ENCODE measurements around the gene WRNIP1.

WRNIP1 gene

DNA sequence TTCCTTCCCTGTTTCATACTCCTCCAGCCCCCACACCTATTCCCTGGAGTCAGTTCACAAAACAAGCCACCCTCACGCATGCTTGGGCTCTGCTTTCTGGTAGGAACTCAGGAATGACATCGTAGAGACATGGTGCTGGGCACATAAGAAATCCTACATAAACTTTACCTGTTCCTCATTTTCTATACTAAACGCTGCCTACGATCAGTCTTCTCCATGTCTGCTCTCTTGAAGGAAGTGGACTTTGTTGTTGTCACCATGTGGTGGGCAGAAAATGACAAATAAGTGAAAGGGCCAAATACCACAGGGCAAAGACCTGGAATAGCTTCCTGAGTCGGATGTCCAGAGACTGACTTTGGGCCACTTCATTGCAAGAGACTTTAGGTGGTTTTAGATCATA lies 24.6 kb upstream of the WRNIP1 start:
- no peak for DNase-seq (ENCODE audit: low read depth in 2 of 2)

DNA sequence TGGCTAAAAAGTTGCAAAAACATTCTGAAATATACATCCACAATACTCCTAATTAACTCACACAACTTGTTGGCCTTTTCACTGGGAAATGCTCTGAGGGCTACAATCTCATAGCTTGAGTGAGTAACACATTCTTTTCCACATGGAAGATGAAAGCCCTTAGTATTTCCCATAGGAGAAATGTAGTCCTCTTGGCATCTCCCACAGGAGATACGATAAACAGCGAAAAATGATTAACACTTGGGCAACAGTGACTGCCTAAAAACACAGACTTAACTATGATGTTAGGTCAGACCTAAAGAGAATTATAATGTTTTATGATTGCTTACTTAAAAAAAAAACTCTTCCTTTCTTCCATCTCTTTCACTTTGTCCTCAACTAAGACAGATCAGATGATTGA lies 23.4 kb upstream of the WRNIP1 start:
- DNase-seq (ENCODE audit: low read depth in 2 of 2) = no peak

DNA sequence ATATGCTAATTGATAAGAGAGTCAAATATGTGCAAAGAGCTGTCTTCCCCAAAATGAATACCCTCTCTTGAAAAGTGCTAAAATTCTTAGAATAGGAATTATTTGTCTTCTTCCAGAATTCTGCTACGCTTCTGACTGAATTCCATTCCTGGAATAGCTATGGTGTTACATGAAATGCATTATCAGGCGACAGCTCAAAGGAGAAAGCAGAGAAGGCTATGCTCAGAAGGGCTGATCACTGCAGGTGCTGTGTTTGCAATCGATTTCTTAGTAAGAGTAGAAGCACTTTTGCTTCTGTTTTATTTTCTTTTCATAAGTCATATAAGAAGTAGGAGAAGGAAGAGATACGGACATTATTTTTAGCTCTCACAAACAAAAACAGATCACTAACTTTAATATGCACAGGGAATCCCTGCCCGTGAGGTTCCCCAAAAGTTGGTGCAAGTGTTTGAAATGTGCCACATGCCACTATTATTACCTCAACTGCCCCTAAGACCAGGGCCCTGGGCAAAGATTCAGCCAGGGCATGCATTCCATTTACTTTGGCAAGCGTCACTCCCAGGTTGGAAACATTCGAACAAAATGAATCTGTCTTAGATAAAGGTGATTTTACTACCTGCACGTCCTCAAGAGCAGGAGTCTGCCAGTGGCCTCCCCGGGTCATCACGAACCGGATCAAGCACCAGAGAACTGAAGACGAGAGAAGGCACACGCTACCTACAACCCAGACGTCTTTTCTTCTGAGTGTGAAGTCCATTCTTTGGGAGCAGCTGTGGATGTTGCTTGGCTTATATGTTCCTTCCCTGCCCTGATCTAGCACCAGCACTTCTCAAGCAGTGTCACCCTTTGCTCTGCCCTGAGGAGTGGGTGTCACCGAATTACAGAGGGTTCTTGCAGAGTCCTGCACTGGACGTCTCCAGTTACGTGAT lies 21.6 kb upstream of the WRNIP1 start:
- DNase-seq (ENCODE audit: low read depth in 2 of 2) = no peak

DNA sequence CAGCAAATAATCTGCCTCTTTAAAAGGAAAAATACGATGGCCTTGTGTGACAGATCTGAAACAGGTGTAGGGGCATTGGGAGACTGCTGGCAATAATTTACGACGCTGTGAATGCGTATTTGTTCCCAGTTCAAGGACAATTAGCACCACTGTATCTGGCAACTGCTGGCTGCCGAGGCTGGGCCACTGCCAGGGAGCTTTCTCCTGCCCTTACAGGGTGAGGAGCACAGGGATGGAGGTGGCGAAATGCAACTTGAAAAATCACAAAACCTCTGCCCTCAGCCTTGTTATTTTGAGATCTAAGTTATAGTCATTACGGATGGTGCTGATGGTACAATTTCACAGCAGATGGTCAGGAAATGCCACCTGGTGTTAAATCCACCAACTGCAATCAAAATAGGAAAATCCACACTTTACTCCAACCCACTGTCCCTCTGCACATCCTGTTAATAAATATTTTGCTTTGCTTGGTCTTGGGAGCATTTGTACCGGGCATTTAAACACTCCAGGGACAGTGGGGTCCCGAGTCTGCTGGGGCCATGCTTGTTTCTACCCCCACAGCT lies 20.9 kb upstream of the WRNIP1 start:
- DNase-seq (ENCODE audit: low read depth in 2 of 2) = no peak

DNA sequence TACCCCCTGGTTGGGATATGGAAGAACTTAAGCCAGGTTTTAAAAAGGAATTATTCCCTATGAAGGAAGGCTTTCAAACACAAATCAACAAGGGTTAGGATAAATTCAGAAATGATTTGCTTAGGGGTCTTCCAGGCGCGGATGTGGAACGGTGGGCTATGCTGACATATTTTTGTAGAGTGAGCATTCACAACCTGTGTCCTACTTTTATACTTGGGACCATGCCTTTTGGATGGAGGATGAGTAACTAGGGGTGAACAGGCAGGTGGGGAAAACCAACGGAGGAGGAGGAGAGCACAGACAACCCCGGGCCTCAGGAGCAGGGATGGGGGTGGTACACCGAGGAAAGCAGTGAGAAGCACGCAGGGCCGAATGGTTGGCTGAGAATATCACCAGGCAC lies 20.4 kb upstream of the WRNIP1 start:
- no peak for DNase-seq (ENCODE audit: low read depth in 2 of 2)

DNA sequence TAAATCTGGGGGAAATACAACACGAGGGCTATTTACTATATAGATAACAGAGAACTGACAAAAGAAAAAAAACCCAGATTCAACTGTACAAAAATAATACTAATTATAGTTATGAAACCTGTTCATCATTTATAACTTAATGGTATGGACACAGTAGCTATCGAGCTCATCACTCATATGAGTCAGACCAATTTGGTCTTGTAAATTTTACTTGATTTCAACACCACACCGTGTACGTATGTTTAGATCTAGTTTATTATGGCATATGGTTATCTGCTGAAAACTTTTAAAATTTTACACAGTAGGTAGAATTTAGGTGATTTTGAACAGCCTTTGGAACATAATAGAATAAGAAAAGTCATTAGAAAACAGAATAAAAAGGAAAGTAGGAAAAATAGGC lies 19.9 kb upstream of the WRNIP1 start:
- DNase-seq (ENCODE audit: low read depth in 2 of 2) = no peak

DNA sequence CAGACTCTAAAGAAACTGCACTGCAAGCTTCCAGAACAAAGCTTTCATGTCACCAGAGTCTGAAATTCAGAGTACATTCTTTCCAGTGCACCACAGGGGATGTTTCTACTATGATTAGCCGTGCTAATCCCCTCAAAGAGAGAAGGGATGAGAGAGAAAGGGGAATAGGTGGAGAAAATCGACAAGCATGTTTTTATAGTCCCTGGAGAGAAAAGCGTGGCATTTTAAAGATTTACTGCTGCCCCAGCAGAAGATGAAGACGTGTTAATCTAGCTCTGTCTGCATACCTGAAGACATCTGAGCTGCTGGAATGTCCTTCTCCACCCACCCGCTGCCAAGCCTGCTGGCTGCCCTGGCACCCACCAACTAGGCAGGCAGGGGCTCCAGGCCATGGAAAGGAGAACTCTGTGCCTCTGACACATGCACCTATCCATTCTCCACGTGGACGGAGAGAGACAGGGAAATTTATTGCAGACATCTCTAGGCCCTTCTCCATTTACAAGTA lies 18.6 kb upstream of the WRNIP1 start:
- no peak for DNase-seq (ENCODE audit: low read depth in 2 of 2)

DNA sequence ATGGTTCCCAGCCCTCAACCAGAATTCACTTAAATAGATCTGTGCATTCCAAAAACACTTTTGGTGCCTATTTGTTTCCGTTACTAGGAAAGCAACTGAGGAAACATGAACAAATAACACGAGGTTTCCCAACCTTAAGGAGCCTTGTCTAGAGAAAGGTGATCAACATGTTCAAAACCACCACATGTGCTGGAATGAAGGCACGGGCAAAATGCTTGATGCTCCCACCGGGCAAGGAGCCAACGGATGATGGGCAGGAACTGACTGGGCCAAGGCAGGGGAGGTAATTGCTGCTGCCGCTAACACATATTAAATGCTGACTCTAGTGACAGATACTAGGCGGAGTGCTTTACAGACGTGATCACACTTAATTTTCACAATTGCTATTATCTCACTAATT lies 17.0 kb upstream of the WRNIP1 start:
- no peak for DNase-seq (ENCODE audit: low read depth in 2 of 2)

DNA sequence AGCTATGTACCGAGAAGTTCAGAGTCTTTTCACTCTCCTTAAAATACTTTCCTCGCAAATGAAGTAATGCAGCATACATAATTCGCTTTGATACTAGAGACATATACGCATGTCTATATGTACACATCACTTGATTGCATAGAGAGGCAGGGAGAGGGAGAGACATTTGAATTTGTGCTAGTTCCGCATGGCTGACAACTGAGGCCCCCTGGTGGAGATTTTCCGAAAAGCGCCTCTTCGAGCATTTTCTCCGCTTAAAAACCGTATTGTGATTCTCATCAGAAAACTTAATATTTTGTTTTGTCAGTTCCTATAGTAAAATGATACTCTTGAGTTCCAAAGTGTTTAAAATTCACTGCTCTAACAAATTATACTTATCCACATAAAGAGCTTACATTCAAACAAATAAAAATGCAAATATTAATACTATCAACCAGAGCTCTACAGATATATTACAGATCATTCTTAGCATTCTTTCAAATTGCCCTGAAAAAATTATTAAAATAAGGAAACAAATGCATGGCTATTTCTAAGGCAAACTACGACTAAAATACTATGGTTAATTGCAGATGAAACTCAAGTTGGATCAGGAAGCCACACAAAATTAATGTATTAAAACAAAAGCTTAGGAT lies 15.1 kb upstream of the WRNIP1 start:
- no peak for DNase-seq (ENCODE audit: low read depth in 2 of 2)

DNA sequence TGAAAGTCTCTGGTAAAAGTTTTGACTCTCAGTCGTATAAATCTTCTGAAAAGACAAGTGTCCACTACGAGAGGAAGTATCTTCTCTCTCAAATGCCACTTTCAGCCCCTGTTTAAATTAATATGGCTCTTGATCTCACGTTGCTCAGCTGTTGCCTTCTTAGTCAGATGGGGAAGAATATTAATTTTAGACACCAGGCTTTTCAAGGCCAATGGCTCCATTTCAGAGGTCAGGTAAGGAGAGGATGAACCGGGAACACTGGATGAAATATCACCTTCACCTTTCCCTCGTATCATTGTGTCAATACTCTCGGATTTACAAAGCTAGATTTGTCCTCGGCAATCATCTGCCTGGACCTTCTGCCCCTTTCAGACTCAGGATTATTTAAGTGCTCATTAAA lies 14.4 kb upstream of the WRNIP1 start, which contains the start of gene MYLK4:
Gene MYLK4, minus strand, starts transcription at position 91 of the 400 bp plus-strand sequence. CDS start 1,628 bp downstream, outside the sequence.
- DNase-seq (ENCODE audit: low read depth in 2 of 2) = no peak

DNA sequence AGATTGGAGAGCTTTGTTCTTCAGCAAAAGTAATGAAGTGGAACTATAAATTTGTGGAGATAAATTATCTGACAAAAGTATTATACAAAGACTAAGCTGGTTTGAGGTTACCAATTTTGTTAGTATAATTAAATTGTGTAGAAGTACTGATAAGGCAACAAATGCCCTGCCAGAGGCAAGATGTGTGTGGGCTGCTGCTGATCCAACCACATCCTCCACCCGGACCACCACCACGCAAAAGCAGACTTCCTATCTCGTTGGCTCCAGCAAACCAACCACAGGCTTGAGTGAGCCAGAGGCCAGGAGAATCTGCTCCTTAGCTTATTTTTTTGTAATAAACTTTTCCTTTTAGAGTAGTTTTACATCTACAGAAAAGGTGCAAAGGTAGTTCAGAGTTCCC lies 13.3 kb upstream of the WRNIP1 start:
- no peak for DNase-seq (ENCODE audit: low read depth in 2 of 2)

DNA sequence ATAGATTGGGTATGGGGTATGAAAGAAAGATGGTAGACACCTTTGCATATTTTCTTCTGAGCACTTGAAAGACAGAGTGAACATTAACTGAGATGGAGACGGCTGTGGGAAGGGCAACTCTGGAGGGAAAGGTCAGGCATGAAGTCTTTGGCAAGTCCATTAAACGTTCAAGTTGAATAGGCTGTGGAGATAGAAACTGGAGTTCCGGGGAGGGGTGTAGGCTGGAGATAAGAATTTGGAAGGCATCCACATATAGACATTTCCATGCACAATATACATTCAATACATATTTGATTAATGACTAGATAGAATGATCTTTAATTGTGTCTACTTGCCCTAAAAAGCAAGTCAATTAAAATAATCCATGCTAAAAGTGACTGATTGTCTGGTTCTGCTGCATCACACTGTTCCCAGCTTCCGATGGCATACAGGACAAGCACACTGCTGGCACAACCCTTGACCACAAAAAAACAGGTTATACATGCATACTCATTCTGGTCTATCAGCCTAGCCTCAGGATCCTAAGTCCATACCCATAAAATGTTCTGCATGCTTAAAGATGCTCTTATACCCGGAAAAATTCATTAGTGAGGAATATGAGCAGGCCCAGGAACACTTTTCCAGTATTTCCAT lies 12.6 kb upstream of the WRNIP1 start:
- DNase-seq (ENCODE audit: low read depth in 2 of 2) = no peak

DNA sequence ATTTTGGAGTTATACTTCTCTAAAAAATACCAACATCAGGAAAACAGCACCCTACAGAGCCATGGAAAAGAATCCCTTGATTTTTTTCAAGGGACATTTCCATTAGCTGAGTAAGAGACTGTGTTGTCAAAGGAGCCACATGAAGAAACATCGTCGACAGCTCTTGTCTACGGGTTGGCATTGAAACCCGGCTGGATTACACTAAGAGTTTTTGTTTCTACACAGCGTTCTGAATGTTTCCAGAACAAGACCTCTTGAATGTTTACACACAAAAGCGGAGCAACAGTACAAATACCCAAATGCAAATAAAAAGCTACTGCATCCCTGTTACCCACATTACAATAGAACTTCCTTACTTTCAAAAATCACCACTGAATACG lies 12.1 kb upstream of the WRNIP1 start:
- DNase-seq (ENCODE audit: low read depth in 2 of 2) = no peak

DNA sequence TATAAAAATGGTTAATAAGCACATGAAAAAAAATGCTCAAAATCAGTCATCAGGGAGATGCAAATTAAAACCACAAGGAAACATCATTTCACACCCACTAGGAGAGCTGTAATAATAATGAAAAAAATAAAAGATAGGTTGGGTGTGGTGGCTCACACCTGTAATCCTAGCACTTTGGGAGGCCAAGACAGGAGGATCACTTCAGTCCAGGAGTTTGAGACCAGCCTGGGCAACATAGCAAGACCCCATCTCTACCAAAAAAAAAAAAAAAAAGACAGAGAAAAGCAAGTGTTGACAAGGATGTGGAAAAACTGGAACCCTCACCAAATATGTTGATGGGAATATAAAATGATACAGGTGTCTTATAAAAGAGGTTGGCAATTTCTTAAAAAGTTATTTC lies 11.4 kb upstream of the WRNIP1 start:
- no peak for DNase-seq (ENCODE audit: low read depth in 2 of 2)

DNA sequence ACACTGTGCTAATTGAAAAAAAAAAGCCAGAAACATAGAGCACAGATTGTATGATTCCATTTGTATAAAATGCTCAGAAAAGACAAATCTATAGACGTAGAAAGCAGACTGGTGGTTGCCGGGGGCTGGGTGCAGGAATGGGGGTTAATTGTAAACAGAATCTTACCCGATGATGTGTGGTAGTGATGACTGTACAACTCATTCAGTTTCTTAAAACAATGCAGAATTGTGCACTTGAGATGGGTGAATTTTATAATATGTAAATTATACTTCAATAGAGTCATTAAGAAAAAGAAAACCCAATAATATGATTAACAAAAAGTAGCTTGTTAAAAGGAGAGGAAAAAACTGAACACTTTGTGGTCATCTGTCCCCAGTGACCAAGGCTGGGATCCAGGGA lies 10.8 kb upstream of the WRNIP1 start:
- DNase-seq (ENCODE audit: low read depth in 2 of 2) = no peak

DNA sequence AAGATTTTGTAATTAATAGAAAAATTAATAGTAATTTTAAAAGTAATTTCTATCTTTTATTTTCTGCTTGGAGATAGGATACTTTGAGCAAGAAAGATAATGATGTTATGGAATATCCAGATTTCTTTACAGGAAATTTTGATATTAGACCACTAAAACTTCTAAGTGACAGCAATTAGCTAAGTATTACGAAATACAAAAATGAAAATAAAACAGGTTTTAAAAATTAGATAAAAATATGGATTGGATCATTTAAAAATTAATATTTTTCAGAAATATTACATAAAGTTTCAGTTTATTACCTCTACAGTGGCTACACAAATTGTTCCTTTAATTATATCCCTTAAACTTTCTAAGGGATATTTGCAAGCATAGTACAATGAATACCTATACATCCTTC lies 10.3 kb upstream of the WRNIP1 start:
- no peak for DNase-seq (ENCODE audit: low read depth in 2 of 2)

DNA sequence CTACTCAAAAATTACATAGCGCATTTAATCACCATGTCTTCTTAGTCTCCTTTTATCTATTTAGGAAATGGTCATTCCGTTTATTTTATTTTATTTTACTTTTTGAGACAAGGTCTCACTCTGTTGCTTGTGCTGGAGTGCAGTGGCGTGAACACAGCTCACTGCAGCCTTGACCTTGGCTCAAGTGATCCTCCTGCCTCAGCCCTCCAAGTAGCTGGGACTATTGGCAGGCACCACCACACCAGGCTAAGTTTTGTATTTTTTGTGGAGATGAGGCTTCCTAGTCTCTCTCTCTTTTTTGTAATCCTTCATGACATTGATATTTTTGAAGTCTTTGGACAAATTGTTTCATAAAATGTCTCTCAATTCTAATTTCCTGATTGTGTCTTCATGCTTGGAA lies 9.7 kb upstream of the WRNIP1 start:
- no peak for DNase-seq (ENCODE audit: low read depth in 2 of 2)

DNA sequence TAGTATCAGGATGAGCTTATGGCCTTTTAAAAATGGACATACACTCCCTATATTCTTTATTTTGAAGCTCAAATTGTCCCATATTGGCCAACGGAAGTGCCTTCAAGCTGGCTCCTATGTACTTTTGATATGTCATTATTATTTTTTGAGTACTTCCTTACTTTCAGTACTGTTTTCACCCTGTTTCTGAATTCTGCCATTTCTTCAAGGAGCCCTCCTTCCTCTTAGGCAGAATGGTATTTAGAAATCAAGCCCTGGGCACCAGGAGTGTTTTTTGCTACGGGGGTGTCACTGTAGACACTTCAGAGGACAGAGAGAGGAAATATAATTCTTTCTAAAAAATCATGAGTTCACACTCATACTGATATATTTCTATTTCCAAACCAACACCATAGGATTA lies 9.0 kb upstream of the WRNIP1 start:
- no peak for DNase-seq (ENCODE audit: low read depth in 2 of 2)

DNA sequence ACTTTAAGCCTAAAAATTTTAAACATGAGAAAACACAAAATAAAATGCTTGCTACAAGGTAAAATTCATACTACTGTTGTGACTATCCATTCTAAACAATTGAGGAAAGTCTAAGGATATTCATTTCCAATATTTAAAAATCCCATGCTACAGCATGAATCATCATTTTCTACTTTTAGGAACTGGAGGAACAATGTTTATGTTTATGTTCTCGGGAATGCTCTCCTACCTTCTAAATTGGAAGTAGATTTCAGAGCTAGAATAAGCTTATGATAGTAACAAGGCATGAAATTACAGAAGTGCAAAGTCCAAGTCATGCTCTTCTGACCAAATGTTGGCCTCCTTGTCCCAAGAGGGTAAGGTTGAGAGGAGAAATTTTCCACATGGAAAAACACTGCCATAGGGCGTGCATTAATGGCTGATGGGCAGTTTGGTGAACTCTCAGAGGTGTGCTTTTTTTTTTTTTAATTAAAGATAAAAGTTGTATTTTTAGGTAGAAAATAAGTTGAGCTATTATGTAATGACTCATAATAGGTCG lies 8.4 kb upstream of the WRNIP1 start:
- no peak for DNase-seq (ENCODE audit: low read depth in 2 of 2)

DNA sequence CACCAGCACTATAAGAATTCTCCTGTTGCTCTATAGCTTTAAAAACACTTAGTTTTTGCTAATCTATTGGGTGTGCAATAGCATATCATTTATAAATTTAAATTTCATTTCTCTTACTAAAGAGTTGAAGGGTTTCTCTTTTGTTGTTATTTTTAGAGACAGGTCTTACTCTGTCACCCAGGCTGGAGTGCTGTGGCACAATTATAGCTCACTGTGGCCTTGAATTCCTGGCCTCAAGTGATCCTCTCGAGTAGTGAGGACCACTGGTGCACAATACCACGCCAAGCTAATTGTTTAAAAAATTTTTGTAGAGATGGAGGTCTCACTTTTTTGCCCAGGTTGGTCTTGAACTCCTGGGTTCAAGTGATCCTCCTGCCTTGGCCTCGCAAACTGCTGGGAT lies 6.2 kb upstream of the WRNIP1 start:
- DNase-seq (ENCODE audit: low read depth in 2 of 2) = no peak

DNA sequence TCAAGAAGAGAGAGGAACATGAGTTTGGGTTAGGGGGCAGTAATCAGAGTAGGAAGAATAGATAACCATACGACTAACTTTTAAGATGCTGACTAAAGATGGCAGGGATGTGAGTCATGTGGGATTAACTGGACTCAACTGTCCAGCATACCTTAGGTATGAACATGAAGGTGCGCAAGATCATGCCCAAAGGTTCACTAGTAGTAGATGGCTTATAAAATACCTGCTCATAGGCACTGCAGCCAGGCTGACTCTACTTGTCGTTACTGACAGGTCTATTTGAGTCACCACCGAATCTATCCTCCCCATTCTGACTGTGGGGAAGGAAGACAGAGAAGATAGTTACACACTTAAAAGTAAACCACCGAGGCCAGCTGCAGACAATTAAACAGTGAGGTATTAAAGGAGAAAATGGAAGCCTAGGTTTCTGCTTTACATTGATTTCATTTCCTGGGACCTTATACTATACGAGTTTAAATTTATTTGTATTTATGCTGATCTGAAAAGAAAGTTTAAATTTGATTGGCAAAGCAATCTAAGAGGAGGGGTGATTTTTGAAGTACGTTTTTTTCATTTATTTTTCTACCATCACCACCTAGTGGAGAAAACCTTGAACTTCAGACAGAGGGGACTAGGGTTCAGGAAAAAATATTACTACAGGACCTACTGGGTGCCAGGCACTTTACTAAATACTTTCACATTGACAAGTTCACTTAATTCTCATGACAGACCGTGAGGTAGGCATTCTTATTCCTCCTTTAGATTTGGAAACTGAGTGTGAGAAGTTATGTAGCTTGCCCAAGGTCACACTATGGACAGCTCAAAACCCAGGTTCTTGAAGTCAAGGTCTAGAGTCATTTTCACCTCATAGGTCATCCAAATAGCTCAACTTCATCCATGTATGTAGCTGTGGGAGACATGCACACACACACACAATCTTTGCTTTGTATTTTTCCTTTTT lies 4.0 kb upstream of the WRNIP1 start:
- no peak for DNase-seq (ENCODE audit: low read depth in 2 of 2)
